Activated naive CD8-positive, alpha-beta T cell treated with anti-CD3 and anti-CD28 coated beads, Interleukin-2, amount 10 ng/mL, durations not matched to agents 7 days and 5 days (primary cell): ENCODE results near the gene PMVK. TPM values are rescaled to one million over a fixed set of nuclear protein-coding genes. Genes with fewer than 3 reads are reported as not detected.
A peak's percentile ranks its signal among the peaks of the same experiment; 100 is the strongest.
"Not testable (repeated sequence)": the region's sequence is repeated elsewhere in the genome, so short reads cannot be mapped to it uniquely, and the experiment has no call there.

Experiments used
- ATAC-seq: fragments of 150-1000 bp; cut with Tn5 transposase; one replicate; pipeline ENCODE4 v1.10.0; 2021; ENCODE audit warnings: low read depth, moderate library complexity
- POLR2A ChIA-PET: fragments of 350-600 bp; sonication (Branson Sonifier 250); formaldehyde crosslinking; loops from one replicate; lab custom pipeline; 2021; ENCODE audit warnings: antibody characterized with exemption; lab: Charles Lee
- DNase-seq: peaks from one replicate; pipeline ENCODE4 v3.0.0; 2021
- H3K27ac Mint-ChIP-seq: one replicate; pipeline ENCODE4 v1.8.0; 2022; ENCODE audit warnings: mild to moderate bottlenecking, mixed read lengths
- H3K27me3 Mint-ChIP-seq: one replicate; pipeline ENCODE4 v1.8.0; 2022; ENCODE audit warnings: mild to moderate bottlenecking, moderate library complexity, mixed read lengths
- H3K36me3 Mint-ChIP-seq: one replicate; pipeline ENCODE4 v1.8.0; 2021; ENCODE audit warnings: mild to moderate bottlenecking, mixed read lengths
- H3K4me1 Mint-ChIP-seq: one replicate; pipeline ENCODE4 v1.8.0; 2021; ENCODE audit warnings: mixed read lengths
- H3K4me3 Mint-ChIP-seq: one replicate; pipeline ENCODE4 v1.8.0; 2022; ENCODE audit warnings: mild to moderate bottlenecking, moderate library complexity, mixed read lengths
- H3K9me3 Mint-ChIP-seq: one replicate; pipeline ENCODE4 v1.8.0; 2021; ENCODE audit warnings: mixed read lengths
- total RNA-seq, 2 experiments: library from RNA; stranded (reverse); gene quantifications; one replicate each; pipeline ENCODE4 v1.2.3, GENCODE V29; 2021

PMVK gene
- total RNA-seq, 2 experiments from 2014 or later, result 25.6 to 26.4 TPM

- Mint-ChIP-seq H3K36me3 (peaks cover 35% of the 10 kb centered on the region), H3K27ac (peak overlapping the region; percentile 84), H3K27me3 (no peaks in the 10 kb centered on the region), H3K4me1 (peaks cover 19% of the 10 kb centered on the region), H3K4me3 (no peak overlapping the region), H3K9me3 (no peaks in the 10 kb centered on the region)
- POLR2A ChIA-PET, result interaction anchor here (3.3 kb wide), 1 partner anchor 11 kb away, joined by 14 read pairs; the partner anchor contains the start of gene PMVK
- ATAC-seq, result peak; percentile 95
- DNase-seq, result no peak
These were observed 11.0 kb downstream of the PMVK start for GRCh38 chr1:154925335-154926170.

DNA sequence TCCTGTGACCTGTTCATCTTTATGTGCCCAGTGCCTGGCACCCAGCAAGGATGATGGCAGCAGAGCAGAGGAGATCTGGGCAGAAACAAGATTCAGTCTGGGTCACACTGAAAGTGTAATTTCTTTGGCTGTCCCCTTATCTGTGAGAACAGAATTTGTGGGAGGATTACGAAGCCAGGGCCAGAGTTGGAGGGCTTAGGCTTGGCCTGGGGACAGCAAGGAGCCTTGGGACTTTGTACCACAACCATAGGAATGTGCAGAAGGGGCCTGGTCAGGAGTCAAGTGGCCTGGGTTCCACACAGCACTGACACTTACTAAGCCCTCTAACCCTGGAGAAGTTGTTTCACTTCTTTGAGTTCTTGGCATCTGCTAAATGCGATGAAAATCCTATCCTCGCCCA is 12.8 kb downstream of the PMVK start:
- Mint-ChIP-seq H3K27ac (peak overlapping the region; percentile 7), H3K36me3 (peaks cover 29% of the 10 kb centered on the region), H3K9me3 (no peaks in the 10 kb centered on the region), H3K27me3 (no peaks in the 10 kb centered on the region), H3K4me3 (no peak overlapping the region), H3K4me1 (peaks cover 19% of the 10 kb centered on the region)
- DNase-seq (no peak), ATAC-seq (no peak)
- POLR2A ChIA-PET, result interaction anchor here (3.3 kb wide), 1 partner anchor 13 kb away, joined by 14 read pairs; the partner anchor contains the start of gene PMVK

DNA sequence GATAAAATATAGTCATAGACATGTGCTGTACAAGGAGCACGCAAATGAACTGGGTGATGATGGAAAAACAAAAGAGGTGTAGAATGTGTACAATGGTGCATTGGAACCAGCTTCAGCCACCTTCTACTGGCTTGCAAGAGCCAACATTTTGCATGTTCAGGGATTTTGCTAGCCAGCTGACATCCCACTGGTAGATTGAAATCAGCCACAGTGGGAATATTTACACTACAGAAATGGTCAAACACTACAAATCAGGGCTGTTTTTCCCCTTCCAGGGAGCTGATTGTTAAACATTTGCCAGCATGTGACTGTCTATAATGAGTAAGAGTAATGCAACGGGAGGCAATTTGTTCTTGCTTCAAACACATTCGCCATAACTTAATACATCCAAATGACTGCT is 23.2 kb downstream of the PMVK start:
- ATAC-seq, result no peak
- Mint-ChIP-seq H3K27me3 (peaks cover 3% of the 10 kb centered on the region), H3K4me1 (no peaks in the 10 kb centered on the region), H3K27ac (no peak overlapping the region), H3K36me3 (peaks cover 10% of the 10 kb centered on the region), H3K9me3 (peaks cover 2% of the 10 kb centered on the region), H3K4me3 (no peak overlapping the region)
- no peak for DNase-seq
- POLR2A ChIA-PET, result no interaction called here

DNA sequence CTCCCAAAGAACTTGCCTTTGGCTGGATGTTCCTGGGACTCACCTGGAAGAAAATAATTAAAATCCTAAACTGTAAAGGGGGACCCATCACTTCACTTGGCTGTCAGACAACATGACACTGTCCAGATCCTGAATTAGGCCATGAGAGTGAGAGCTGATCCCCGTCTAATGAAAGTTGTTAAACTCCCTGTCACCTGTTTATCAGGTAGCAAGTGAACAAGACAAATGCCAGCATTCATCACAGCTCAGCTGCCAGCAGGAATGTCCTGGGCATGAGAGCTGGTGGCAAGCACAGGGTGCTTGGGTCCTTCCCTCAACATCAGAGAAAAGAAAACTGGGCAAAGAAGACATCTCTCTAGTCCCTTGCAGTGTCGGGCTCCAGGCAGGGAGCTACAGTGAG is 23.8 kb downstream of the PMVK start:
- DNase-seq (no peak), ATAC-seq (no peak)
- Mint-ChIP-seq H3K27me3 (peaks cover 3% of the 10 kb centered on the region), H3K4me3 (no peak overlapping the region), H3K4me1 (no peaks in the 10 kb centered on the region), H3K9me3 (peaks cover 2% of the 10 kb centered on the region), H3K36me3 (peaks cover 10% of the 10 kb centered on the region), H3K27ac (no peak overlapping the region)
- POLR2A ChIA-PET, result no interaction called here

- POLR2A ChIA-PET, result no interaction called here
- ATAC-seq (no peak), DNase-seq (no peak)
- peaks cover 2% of the 10 kb centered on the region for H3K9me3 Mint-ChIP-seq
- no peaks in the 10 kb centered on the region for H3K4me1 Mint-ChIP-seq
- H3K36me3 Mint-ChIP-seq, result peaks cover 7% of the 10 kb centered on the region
- H3K27me3 Mint-ChIP-seq, result peaks cover 3% of the 10 kb centered on the region
- no peak overlapping the region for H3K4me3 Mint-ChIP-seq
- no peak overlapping the region for H3K27ac Mint-ChIP-seq
These were observed 24.6 kb downstream of the PMVK start for GRCh38 chr1:154911691-154912550.

GRCh38 chr1:154910851-154911250 is 25.7 kb downstream of the PMVK start:
- H3K4me3 Mint-ChIP-seq, result no peak overlapping the region
- POLR2A ChIA-PET, result no interaction called here
- no peaks in the 10 kb centered on the region for H3K9me3 Mint-ChIP-seq
- H3K4me1 Mint-ChIP-seq, result no peaks in the 10 kb centered on the region
- H3K27ac Mint-ChIP-seq, result no peak overlapping the region
- no peak for ATAC-seq
- no peak for DNase-seq
- no peaks in the 10 kb centered on the region for H3K36me3 Mint-ChIP-seq
- H3K27me3 Mint-ChIP-seq, result peaks cover 3% of the 10 kb centered on the region

DNA sequence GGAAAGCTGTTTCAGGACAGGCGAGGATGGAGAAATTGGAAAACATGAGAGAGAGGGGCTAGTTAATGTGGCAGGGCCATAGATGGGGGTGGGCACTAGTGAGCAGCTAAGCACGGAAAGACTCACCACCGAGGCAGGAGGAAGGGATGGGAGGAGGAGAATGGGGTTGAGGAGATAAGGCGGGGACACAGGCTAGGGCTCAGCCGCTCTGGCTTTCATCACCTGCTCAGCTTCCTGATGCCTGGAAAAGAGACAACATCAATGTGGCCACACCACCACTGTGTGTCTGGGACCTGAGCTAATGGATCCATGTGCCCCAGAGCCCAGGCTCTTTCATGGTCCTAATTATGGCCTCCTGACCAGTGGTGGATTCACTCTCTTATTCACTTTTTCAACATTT is 27.6 kb downstream of the PMVK start:
- POLR2A ChIA-PET, result no interaction called here
- no peaks in the 10 kb centered on the region for H3K36me3 Mint-ChIP-seq
- no peak overlapping the region for H3K27ac Mint-ChIP-seq
- H3K9me3 Mint-ChIP-seq, result no peaks in the 10 kb centered on the region
- ATAC-seq (no peak), DNase-seq (no peak)
- H3K27me3 Mint-ChIP-seq, result peaks cover 3% of the 10 kb centered on the region
- H3K4me3 Mint-ChIP-seq, result no peak overlapping the region
- no peaks in the 10 kb centered on the region for H3K4me1 Mint-ChIP-seq

DNA sequence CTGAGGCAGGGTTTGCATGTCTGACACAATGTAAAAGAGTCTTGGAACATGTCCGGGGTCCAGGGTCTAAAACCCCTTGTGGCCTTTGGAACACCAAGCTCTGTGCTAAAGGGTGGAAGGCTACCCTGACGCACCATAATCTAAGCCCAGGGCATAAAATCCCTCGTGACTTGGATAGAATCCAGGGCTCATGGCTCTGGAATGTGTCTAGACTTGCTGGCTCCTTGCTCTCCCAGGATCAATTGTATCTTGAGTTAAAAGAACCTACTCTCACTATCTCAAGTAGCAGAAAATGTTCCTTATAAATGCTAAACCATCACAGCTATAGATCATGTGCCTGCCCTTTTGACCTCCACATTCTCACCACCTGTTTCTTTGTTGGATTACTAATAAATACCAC is 28.4 kb downstream of the PMVK start:
- H3K9me3 Mint-ChIP-seq, ATAC-seq, H3K36me3 Mint-ChIP-seq, H3K4me1 Mint-ChIP-seq, H3K27me3 Mint-ChIP-seq, DNase-seq, POLR2A ChIA-PET, H3K4me3 Mint-ChIP-seq, H3K27ac Mint-ChIP-seq: not testable (repeated sequence)

DNA sequence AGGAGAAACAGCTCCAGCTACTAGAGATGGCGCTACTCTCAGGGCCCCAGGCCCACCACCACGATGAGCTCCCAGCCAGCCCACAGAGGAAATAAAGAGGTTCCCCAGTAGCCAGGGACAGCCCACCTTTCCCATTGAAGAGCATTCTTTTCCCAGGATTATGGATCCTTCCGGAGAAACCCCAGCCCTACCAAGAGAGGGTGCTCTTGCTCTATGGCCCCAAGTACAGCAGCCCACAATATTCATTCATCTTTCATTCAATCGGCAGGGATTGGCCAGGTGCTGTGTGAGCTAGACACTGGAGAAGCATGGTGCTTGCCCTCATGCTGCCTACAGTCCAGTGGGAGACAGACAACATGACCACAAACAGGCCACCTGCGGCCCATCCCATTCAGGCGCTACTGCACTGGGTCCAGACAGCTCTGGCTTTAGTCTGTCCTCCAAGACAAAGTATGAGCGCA is 29.9 kb downstream of the PMVK start:
- Mint-ChIP-seq H3K36me3 (no peaks in the 10 kb centered on the region), H3K27ac (no peak overlapping the region), H3K9me3 (no peaks in the 10 kb centered on the region), H3K4me3 (no peak overlapping the region), H3K4me1 (no peaks in the 10 kb centered on the region), H3K27me3 (peaks cover 3% of the 10 kb centered on the region)
- POLR2A ChIA-PET, result no interaction called here
- no peak for ATAC-seq
- DNase-seq, result no peak

DNA sequence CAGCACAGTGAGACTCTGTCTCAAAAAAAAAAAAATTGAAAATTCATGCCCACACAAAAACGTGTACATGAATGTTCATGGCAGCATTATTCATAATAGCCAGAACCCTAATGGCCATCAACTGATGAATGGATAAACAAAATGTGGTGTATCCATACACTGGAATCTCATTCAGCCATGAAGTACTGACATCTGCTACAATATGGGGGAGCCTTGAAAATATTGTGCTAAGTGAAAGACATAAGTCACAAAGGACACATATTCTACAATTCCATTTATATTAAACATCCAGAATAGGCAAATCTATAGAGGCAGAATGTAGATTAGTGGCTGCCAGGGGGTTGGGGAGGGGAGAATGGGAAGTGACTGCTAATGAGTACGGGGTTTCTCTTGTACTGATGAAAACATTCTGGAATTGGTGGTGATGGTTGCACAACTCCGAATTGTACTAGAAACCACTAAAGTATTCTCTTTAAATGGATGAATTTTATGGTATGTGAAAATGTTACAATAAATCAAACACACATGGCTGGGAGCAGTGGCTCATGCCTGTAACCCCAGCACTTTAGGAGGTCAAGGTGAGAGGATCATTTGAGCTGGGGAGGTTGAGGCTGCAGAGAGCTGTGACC is 33.5 kb downstream of the PMVK start:
- H3K4me1 Mint-ChIP-seq, result no peaks in the 10 kb centered on the region
- no peak overlapping the region for H3K4me3 Mint-ChIP-seq
- no peaks in the 10 kb centered on the region for H3K9me3 Mint-ChIP-seq
- DNase-seq (no peak), ATAC-seq (no peak)
- H3K27ac Mint-ChIP-seq, result no peak overlapping the region
- H3K27me3 Mint-ChIP-seq, result peaks cover 4% of the 10 kb centered on the region
- H3K36me3 Mint-ChIP-seq, result no peaks in the 10 kb centered on the region
- POLR2A ChIA-PET, result no interaction called here

DNA sequence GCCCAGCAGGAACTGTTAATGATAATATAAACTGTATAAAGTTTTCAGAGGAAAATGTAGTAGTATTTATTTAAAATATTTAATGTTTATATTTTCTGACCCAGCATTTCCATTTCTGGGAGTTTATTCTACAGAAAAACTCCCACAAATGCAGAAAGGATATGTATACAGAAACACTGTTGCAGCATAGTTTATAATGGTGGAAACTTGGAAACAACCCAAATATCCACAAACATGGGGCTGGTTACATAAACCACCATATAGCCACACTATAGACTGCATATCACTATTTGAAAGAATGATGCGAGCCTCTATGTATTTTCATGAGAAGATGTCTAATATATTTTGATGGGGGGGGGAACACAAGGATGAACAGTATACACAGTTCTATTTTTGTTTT is 34.9 kb downstream of the PMVK start:
- H3K27me3 Mint-ChIP-seq, result peaks cover 4% of the 10 kb centered on the region
- DNase-seq (no peak), ATAC-seq (no peak)
- H3K4me3 Mint-ChIP-seq, result no peak overlapping the region
- no peaks in the 10 kb centered on the region for H3K36me3 Mint-ChIP-seq
- POLR2A ChIA-PET, result no interaction called here
- no peaks in the 10 kb centered on the region for H3K4me1 Mint-ChIP-seq
- H3K27ac Mint-ChIP-seq, result no peak overlapping the region
- no peaks in the 10 kb centered on the region for H3K9me3 Mint-ChIP-seq

GRCh38 chr1:154899041-154899440 is 37.5 kb downstream of the PMVK start:
- DNase-seq (no peak), ATAC-seq (no peak)
- Mint-ChIP-seq H3K4me1 (no peaks in the 10 kb centered on the region), H3K36me3 (no peaks in the 10 kb centered on the region), H3K9me3 (no peaks in the 10 kb centered on the region), H3K4me3 (no peak overlapping the region), H3K27me3 (peaks cover 6% of the 10 kb centered on the region), H3K27ac (no peak overlapping the region)
- POLR2A ChIA-PET, result no interaction called here

DNA sequence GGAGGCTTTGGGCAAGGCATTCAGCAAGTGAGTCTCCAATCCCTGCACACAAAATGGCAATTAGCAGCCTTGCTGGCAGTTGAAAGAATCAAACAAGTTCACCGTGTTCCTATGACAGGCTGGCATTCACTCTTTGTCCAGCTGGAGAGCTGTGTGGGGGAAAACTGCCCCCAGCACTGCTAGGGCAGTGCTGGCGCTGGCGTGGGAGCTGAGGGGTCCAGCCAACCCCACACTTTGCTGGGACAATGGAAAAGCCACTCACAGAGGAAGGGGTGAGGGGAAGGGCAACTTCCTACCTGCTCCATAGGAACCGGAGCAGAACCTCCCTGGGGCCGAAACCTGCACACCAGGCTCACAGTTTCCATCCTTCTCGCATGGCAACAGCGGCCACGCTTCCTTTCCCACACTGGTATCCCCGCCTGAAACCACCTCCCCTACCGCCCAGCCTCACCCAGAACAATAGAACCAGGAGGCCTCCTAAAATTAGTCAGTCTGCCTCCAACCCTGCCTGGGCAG is 39.7 kb downstream of the PMVK start:
- no peak overlapping the region for H3K4me3 Mint-ChIP-seq
- no peaks in the 10 kb centered on the region for H3K9me3 Mint-ChIP-seq
- no peaks in the 10 kb centered on the region for H3K4me1 Mint-ChIP-seq
- no peaks in the 10 kb centered on the region for H3K36me3 Mint-ChIP-seq
- no peak overlapping the region for H3K27ac Mint-ChIP-seq
- DNase-seq, result no peak
- POLR2A ChIA-PET, result no interaction called here
- no peak for ATAC-seq
- H3K27me3 Mint-ChIP-seq, result peaks cover 7% of the 10 kb centered on the region
